GM19240 (cell line): ENCODE measurements around the gene SPRY4.

Experiments used
- DNase-seq: peaks from one replicate; pipeline ENCODE4 v3.0.0; 2011; ENCODE audit warnings: low spot score; ENCODE audit not compliant: insufficient read length

SPRY4 gene

DNA sequence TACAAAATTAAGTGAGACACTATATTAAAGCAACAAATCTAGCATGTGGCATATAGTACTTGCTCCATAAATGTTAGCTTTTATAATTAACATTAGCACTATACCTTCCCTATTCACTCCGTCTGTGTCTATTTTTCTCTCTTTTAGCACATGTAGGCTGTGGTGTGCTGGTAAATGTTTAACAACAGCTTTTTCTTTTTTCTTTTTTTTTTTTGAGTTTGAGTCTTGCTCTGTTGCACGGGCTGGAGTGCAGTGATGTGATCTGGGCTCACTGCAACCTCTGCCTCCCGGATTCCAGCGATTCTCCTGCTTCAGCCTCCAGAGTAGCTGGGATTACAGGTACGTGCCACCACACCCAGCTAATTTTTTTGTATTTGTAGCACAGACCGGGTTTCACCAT, 62.1 kb downstream of the SPRY4 start:
- DNase-seq: no peak
